ENCODE measurements around the gene RARB.
A peak's percentile ranks its signal among the peaks of the same experiment; 100 is the strongest.

Gene RARB

GRCh38 chr3:25427942-25428788 is at the start of gene RARB:
TSS of gene RARB (plus strand) at chr3:25428263. CDS start at chr3:25428732, 469 bp downstream.
- peak; percentile 97 for DNase-seq (ENCODE audit: low read depth)

- no peak for DNase-seq (ENCODE audit: low read depth)
These were observed 49.2 kb upstream of the RARB start for GRCh38 chr3:25378786-25379311.

GRCh38 chr3:25380222-25380739 is 47.8 kb upstream of the RARB start:
- DNase-seq (ENCODE audit: low read depth): no peak

- no peak for DNase-seq (ENCODE audit: low read depth)
These were observed 47.0 kb upstream of the RARB start for GRCh38 chr3:25381083-25381482.

GRCh38 chr3:25384471-25384870 is 43.6 kb upstream of the RARB start:
- DNase-seq (ENCODE audit: low read depth): no peak

GRCh38 chr3:25385807-25386460 is 42.1 kb upstream of the RARB start:
- DNase-seq (ENCODE audit: low read depth): peak; percentile 4

- DNase-seq (ENCODE audit: low read depth): no peak
These were observed 41.3 kb upstream of the RARB start for GRCh38 chr3:25386686-25387255.

- no peak for DNase-seq (ENCODE audit: low read depth)
These were observed 37.5 kb upstream of the RARB start for GRCh38 chr3:25390605-25391004.

GRCh38 chr3:25396251-25396650 is 31.8 kb upstream of the RARB start:
- DNase-seq (ENCODE audit: low read depth): no peak

GRCh38 chr3:25396686-25397085 is 31.4 kb upstream of the RARB start:
- DNase-seq (ENCODE audit: low read depth): no peak

GRCh38 chr3:25397150-25397549 is 30.9 kb upstream of the RARB start:
- DNase-seq (ENCODE audit: low read depth): no peak

GRCh38 chr3:25400587-25400986 is 27.5 kb upstream of the RARB start:
- no peak for DNase-seq (ENCODE audit: low read depth)

- no peak for DNase-seq (ENCODE audit: low read depth)
These were observed 24.1 kb upstream of the RARB start for GRCh38 chr3:25403968-25404367.

- DNase-seq (ENCODE audit: low read depth): no peak
These were observed 23.5 kb upstream of the RARB start for GRCh38 chr3:25404569-25404968.

- no peak for DNase-seq (ENCODE audit: low read depth)
These were observed 22.7 kb upstream of the RARB start for GRCh38 chr3:25405335-25405734.

GRCh38 chr3:25410703-25411102 is 17.4 kb upstream of the RARB start:
- no peak for DNase-seq (ENCODE audit: low read depth)

- DNase-seq (ENCODE audit: low read depth): no peak
These were observed 15.8 kb upstream of the RARB start for GRCh38 chr3:25412269-25412668.

GRCh38 chr3:25416176-25416575 is 11.9 kb upstream of the RARB start:
- no peak for DNase-seq (ENCODE audit: low read depth)

GRCh38 chr3:25418596-25418995 is 9.5 kb upstream of the RARB start:
- peak; percentile 82 for DNase-seq (ENCODE audit: low read depth)

GRCh38 chr3:25419251-25419650 is 8.8 kb upstream of the RARB start:
- DNase-seq (ENCODE audit: low read depth): no peak

- DNase-seq (ENCODE audit: low read depth): no peak
These were observed 7.9 kb upstream of the RARB start for GRCh38 chr3:25420147-25420546.

- DNase-seq (ENCODE audit: low read depth): no peak
These were observed 7.2 kb upstream of the RARB start for GRCh38 chr3:25420885-25421284.

- DNase-seq (ENCODE audit: low read depth): no peak
These were observed 6.3 kb upstream of the RARB start for GRCh38 chr3:25421747-25422146.

All from amniotic epithelial cell (primary cell).